Keratinocyte (primary cell): ENCODE results near the gene PPP1R17. TPM values are rescaled to one million over a fixed set of nuclear protein-coding genes. Genes with fewer than 3 reads are reported as not detected.

Experiments
- DNase-seq: peaks from one replicate; pipeline ENCODE4 v3.0.0-alpha.2; 2011; ENCODE audit warnings: low read depth, missing footprints, low spot score
- FAIRE-seq: peaks from 2 replicates; lab custom pipeline; 2011; peaks lifted over from hg19 to GRCh38; lab: Jason Lieb, UNC
- H2AFZ ChIP-seq: 2 replicates; pipeline ENCODE4 v1.6.0; 2012; ENCODE audit warnings: low read length, control low read depth, inconsistent platforms; ENCODE audit not compliant: control insufficient read depth
- H3K27ac ChIP-seq: 2 replicates; pipeline ENCODE4 v1.5.1; 2011; ENCODE audit warnings: low read length; ENCODE audit not compliant: control insufficient read depth, insufficient read depth
- H3K27me3 ChIP-seq: 3 replicates; pipeline ENCODE4 v1.6.0; 2011; ENCODE audit warnings: low read length; ENCODE audit not compliant: control insufficient read depth, insufficient read depth; ENCODE audit errors: extremely low read depth
- H3K36me3 ChIP-seq, 2 experiments: 2 replicates in 1 of 2; 3 replicates in 1 of 2; pipeline ENCODE4 v1.5.1; 2011; ENCODE audit warnings: low read length in 2 of 2, mild to moderate bottlenecking in 1 of 2; ENCODE audit not compliant: control insufficient read depth in 2 of 2, insufficient read depth in 2 of 2; ENCODE audit errors: extremely low read depth in 1 of 2
- H3K4me1 ChIP-seq: 3 replicates; pipeline ENCODE4 v1.5.1; 2011; ENCODE audit warnings: low read length; ENCODE audit not compliant: control insufficient read depth, insufficient read depth; ENCODE audit errors: extremely low read depth
- H3K4me2 ChIP-seq: 3 replicates; pipeline ENCODE4 v1.6.0; 2011; ENCODE audit warnings: low read depth, low read length; ENCODE audit not compliant: control insufficient read depth, insufficient read depth; ENCODE audit errors: extremely low read depth
- H3K4me3 ChIP-seq, 3 experiments: fragments of 200-600 bp in 1 of 3; sonication (generic) in 1 of 3; 2 replicates in 2 of 3; 3 replicates in 1 of 3; pipeline ENCODE4 v1.5.1; 2011 to 2016; ENCODE audit warnings: low read length in 3 of 3, mild to moderate bottlenecking in 3 of 3, control low read depth in 2 of 3, inconsistent platforms in 1 of 3, low read depth in 1 of 3, mixed read lengths in 1 of 3, mixed run types in 1 of 3, moderate library complexity in 1 of 3; ENCODE audit not compliant: control insufficient read depth in 2 of 3, insufficient read depth in 2 of 3; ENCODE audit errors: extremely low read depth in 1 of 3
- H3K79me2 ChIP-seq: 2 replicates; pipeline ENCODE4 v1.6.0; 2012; ENCODE audit warnings: low read length; ENCODE audit not compliant: control insufficient read depth, insufficient read depth
- H3K9ac ChIP-seq: 3 replicates; pipeline ENCODE4 v1.6.0; 2011; ENCODE audit warnings: low read length; ENCODE audit not compliant: control insufficient read depth, insufficient read depth; ENCODE audit errors: extremely low read depth
- H3K9me1 ChIP-seq: 3 replicates; pipeline ENCODE4 v1.6.0; 2011; ENCODE audit warnings: low read length; ENCODE audit not compliant: control insufficient read depth, insufficient read depth; ENCODE audit errors: extremely low read depth
- H3K9me3 ChIP-seq: 2 replicates; pipeline ENCODE4 v1.5.1; 2012; ENCODE audit warnings: low read depth, low read length; ENCODE audit not compliant: control insufficient read depth
- H4K20me1 ChIP-seq: 3 replicates; pipeline ENCODE4 v1.6.0; 2011; ENCODE audit warnings: low read length; ENCODE audit not compliant: control insufficient read depth, insufficient read depth; ENCODE audit errors: extremely low read depth
- CTCF ChIP-seq, 3 experiments: IDR thresholded peaks in 1 of 3; conservative IDR thresholded peaks in 1 of 3; optimal IDR thresholded peaks in 1 of 3; 2 replicates in 2 of 3; 3 replicates in 1 of 3; pipeline versions ENCODE3 to v1.5.1; 2011; ENCODE audit warnings: low read length in 3 of 3, mild to moderate bottlenecking in 3 of 3, moderate library complexity in 2 of 3, control low read depth in 1 of 3, inconsistent platforms in 1 of 3; ENCODE audit not compliant: insufficient read depth in 2 of 3; ENCODE audit errors: extremely low read depth in 1 of 3
- EZH2 ChIP-seq: IDR thresholded peaks from one replicate; pipeline ENCODE4 v1.6.1; 2012; ENCODE audit warnings: inconsistent platforms, mild to moderate bottlenecking, low read length, moderate library complexity
- dilution Hi-C: fragments of 300-500 bp; cut with MboI; formaldehyde crosslinking; loops from one replicate; pipeline ENCODE4 v1.7.0; 2020; ENCODE audit warnings: low sequenced_read_pairs; ENCODE audit not compliant: extremely low pct_ligation_motif_present
- polyA plus RNA-seq, 5 experiments: library from polyadenylated mRNA; depleted of rRNA in 3 of 5; stranded (reverse) in 3 of 5; stranded (forward) in 1 of 5; unstranded in 1 of 5; fragments of >200 nt; gene quantifications; 1 replicate in 1 of 5; 2 replicates in 3 of 5; 3 replicates in 1 of 5; pipeline versions ENCODE4 v1.2.1 to v1.2.3, GENCODE V29; 2011 to 2012; ENCODE audit warnings: missing spikeins in 2 of 5, low read depth in 1 of 5, low replicate concordance in 1 of 5

The PPP1R17 gene
- polyA plus RNA-seq, 1 donor (not counting 4 experiments of a cell fraction or from before 2014, with no cell fraction given) = not detected

DNA sequence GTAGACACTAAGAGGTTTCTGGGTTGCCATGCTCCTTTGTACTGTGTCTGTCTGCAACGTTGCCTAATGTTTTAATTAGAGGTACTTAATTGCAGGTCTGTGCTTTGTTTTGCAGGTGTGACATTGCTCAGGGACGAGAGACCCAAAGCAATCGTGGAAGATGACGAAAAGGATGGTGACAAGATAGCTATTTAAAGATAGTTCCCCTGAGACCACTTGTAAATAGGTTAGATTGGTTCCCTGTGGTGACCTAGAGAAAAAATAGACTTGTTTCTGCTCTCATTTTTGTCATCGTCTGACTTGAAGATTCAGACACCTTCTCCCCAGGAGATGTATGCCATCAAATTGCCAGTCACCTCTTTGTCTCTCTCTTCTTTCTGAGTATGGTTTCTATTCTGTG is 20.1 kb downstream of the PPP1R17 start:
- TF ChIP-seq CTCF (optimal IDR thresholded peaks at IDR 0.05 in 1 of 3, IDR thresholded peaks at IDR 0.05 in 1 of 3, conservative IDR thresholded peaks at IDR 0.05 in 1 of 3; ENCODE audit: extremely low read depth in 1 of 3, insufficient read depth in 2 of 3, low read length in 3 of 3) (no peak), EZH2 (no peak)
- H3K9ac ChIP-seq = no peak overlapping the region
- no peaks in the 10 kb centered on the region for H3K4me1 ChIP-seq
- H3K27me3 ChIP-seq = peaks cover under 1% of the 10 kb centered on the region
- no peak for FAIRE-seq
- H3K27ac ChIP-seq = no peak overlapping the region
- H3K9me3 ChIP-seq = no peaks in the 10 kb centered on the region
- H2AFZ ChIP-seq = no peak overlapping the region
- H3K9me1 ChIP-seq = no peaks in the 10 kb centered on the region
- dilution Hi-C loops = no loop called here
- no peaks in the 10 kb centered on the region for H4K20me1 ChIP-seq
- H3K79me2 ChIP-seq = no peaks in the 10 kb centered on the region
- no peak for DNase-seq
- H3K36me3 ChIP-seq = no peaks in the 10 kb centered on the region
- H3K4me3 ChIP-seq = no peak overlapping the region
- no peak overlapping the region for H3K4me2 ChIP-seq

- H4K20me1 ChIP-seq = no peaks in the 10 kb centered on the region
- DNase-seq = no peak
- dilution Hi-C loops = no loop called here
These were observed 23.2 kb downstream of the PPP1R17 start for GRCh38 chr7:31710171-31710570.

More at GRCh38 chr7:31710171-31710570, 23.2 kb downstream of the PPP1R17 start:
- FAIRE-seq = no peak
- Histone ChIP-seq H2AFZ (no peak overlapping the region), H3K9ac (no peak overlapping the region), H3K27ac (no peak overlapping the region), H3K9me3 (no peaks in the 10 kb centered on the region), H3K9me1 (no peaks in the 10 kb centered on the region), H3K4me3 (no peak overlapping the region), H3K27me3 (peaks cover 2% of the 10 kb centered on the region), H3K36me3 (no peaks in the 10 kb centered on the region), H3K4me1 (no peaks in the 10 kb centered on the region), H3K4me2 (no peak overlapping the region), H3K79me2 (no peaks in the 10 kb centered on the region)
- TF ChIP-seq CTCF (optimal IDR thresholded peaks at IDR 0.05 in 1 of 3, IDR thresholded peaks at IDR 0.05 in 1 of 3, conservative IDR thresholded peaks at IDR 0.05 in 1 of 3; ENCODE audit: extremely low read depth in 1 of 3, insufficient read depth in 2 of 3, low read length in 3 of 3) (no peak), EZH2 (no peak)
